D721Med (cell line): ENCODE measurements around the gene PDE4A.
A peak's percentile ranks its signal among the peaks of the same experiment; 100 is the strongest.
"Not testable (repeated sequence)": the region's sequence is repeated elsewhere in the genome, so short reads cannot be mapped to it uniquely, and the experiment has no call there.

Source experiments
- DNase-seq: peaks from one replicate; pipeline ENCODE4 v3.0.0; 2011; ENCODE audit warnings: low spot score; ENCODE audit not compliant: insufficient read length
- FAIRE-seq: peaks from 2 replicates; lab custom pipeline; 2011; peaks lifted over from hg19 to GRCh38; lab: Jason Lieb, UNC
- TF ChIP-seq, protein P1 (sequence below): IDR thresholded peaks from 2 replicates; pipeline ENCODE4 v1.5.1; 2012; ENCODE audit warnings: mild to moderate bottlenecking, control low read depth; ENCODE audit not compliant: insufficient read depth; ENCODE audit errors: missing control alignments

PDE4A gene

DNA sequence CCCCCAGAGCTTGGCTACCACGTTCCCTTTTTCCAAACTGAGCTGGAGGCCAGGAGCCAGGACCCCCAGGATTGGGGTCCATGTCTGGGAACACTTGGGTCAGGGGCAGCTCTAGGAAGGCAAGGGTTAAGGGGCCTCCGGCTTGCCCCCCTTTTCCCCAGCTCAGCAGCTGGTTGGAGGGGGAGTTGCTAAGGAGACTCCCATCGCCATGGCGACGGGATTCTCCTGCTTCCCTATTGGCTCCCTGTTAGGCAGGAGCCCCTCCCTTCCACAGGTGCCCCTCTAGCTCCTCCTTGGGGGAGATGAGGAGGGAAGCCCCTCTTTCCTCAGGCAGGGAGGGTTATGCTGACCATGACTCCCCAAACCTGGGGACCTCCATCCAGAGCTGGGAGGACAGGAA lies 33.9 kb downstream of the PDE4A start:
- TF ChIP-seq, protein P1, sequence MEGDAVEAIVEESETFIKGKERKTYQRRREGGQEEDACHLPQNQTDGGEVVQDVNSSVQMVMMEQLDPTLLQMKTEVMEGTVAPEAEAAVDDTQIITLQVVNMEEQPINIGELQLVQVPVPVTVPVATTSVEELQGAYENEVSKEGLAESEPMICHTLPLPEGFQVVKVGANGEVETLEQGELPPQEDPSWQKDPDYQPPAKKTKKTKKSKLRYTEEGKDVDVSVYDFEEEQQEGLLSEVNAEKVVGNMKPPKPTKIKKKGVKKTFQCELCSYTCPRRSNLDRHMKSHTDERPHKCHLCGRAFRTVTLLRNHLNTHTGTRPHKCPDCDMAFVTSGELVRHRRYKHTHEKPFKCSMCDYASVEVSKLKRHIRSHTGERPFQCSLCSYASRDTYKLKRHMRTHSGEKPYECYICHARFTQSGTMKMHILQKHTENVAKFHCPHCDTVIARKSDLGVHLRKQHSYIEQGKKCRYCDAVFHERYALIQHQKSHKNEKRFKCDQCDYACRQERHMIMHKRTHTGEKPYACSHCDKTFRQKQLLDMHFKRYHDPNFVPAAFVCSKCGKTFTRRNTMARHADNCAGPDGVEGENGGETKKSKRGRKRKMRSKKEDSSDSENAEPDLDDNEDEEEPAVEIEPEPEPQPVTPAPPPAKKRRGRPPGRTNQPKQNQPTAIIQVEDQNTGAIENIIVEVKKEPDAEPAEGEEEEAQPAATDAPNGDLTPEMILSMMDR, result no peak
- no peak for FAIRE-seq
- peak; percentile 68 for DNase-seq

- DNase-seq, result peak; percentile 10
- FAIRE-seq, result not testable (repeated sequence)
These were observed 38.4 kb downstream of the PDE4A start for GRCh38 chr19:10458733-10459132.

GRCh38 chr19:10460714-10461046 lies 40.3 kb downstream of the PDE4A start:
- TF ChIP-seq, protein P1, result no peak
- FAIRE-seq (no peak), DNase-seq (no peak)

GRCh38 chr19:10461047-10461949 lies 41.0 kb downstream of the PDE4A start:
- TF ChIP-seq, protein P1, result no peak
- DNase-seq (peak; percentile 33), FAIRE-seq (no peak)

DNA sequence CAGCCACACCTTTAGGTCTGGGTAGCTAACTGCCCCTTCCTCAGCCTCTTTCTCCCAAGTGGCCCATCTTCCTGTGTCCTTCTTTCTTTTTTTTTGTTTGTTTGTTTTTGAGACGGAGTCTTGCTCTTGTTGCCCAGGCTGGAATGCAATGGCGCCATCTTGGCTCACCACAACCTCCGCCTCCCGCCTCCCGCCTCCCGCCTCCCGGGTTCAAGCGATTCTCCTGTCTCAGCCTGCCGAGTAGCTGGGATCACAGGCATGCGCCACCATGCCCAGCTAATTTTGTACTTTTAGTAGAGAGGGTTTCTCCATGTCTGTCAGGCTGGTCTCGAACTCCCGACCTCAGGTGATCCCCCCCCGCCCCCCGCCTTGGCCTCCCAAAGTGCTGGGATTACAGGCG lies 41.7 kb downstream of the PDE4A start:
- not testable (repeated sequence) for FAIRE-seq

DNA sequence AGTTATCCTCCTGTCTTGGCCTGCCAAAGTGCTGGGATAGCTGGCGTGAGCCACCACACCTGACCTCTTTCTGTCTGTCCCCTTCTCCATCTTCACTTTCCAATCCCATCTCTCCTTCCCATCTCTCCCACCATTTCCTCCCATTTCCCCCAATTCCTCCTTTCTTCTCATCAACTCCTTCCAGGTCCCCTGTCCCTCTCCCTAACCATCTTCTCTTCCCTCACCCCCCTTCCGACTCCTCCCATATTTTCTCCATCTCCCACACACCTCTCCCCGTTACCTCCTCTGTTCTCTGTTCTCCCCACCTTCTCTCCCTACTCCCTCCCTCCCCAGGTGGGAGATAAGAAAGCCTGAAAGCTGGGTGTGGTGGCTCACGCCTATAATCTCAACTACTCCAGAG lies 42.2 kb downstream of the PDE4A start:
- DNase-seq (no peak), FAIRE-seq (no peak)
- TF ChIP-seq, protein P1, result no peak

More for the DNA sequence above, 41.7 kb downstream of the PDE4A start:
- not testable (repeated sequence) for DNase-seq

- DNase-seq, result no peak
- TF ChIP-seq, protein P1, result no peak
- FAIRE-seq, result no peak
These were observed 44.1 kb downstream of the PDE4A start for GRCh38 chr19:10464456-10464855.

DNA sequence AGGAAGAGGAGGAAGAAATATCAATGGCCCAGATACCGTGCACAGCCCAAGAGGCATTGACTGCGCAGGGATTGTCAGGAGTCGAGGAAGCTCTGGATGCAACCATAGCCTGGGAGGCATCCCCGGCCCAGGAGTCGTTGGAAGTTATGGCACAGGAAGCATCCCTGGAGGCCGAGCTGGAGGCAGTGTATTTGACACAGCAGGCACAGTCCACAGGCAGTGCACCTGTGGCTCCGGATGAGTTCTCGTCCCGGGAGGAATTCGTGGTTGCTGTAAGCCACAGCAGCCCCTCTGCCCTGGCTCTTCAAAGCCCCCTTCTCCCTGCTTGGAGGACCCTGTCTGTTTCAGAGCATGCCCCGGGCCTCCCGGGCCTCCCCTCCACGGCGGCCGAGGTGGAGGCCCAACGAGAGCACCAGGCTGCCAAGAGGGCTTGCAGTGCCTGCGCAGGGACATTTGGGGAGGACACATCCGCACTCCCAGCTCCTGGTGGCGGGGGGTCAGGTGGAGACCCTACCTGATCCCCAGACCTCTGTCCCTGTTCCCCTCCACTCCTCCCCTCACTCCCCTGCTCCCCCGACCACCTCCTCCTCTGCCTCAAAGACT lies 46.9 kb downstream of the PDE4A start:
- FAIRE-seq (no peak), DNase-seq (no peak)
- TF ChIP-seq, protein P1, result no peak
